ENCODE measurements around the gene KIF16B.

KIF16B gene

DNA sequence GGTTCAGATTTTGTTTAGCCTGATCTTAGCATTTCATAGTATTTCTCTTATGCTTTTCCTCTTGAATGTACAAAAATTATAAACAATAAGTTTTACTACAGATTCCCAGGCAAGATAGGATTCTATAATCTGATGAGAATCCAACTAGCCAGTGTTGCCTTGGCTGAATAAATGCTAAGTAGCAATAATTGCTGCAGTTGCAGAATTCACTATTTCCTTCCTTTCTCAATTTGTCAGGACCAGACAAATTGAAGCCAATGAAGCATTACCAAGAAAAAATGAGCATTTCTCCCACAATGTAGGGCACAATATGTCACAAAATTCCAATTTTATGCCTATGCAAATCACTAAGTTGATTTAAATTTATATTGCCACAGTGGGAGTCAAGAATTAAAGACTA lies 260.2 kb downstream of the KIF16B start:
- H3K27ac ChIP-seq: no peak overlapping the region
- TF ChIP-seq, protein P1, sequence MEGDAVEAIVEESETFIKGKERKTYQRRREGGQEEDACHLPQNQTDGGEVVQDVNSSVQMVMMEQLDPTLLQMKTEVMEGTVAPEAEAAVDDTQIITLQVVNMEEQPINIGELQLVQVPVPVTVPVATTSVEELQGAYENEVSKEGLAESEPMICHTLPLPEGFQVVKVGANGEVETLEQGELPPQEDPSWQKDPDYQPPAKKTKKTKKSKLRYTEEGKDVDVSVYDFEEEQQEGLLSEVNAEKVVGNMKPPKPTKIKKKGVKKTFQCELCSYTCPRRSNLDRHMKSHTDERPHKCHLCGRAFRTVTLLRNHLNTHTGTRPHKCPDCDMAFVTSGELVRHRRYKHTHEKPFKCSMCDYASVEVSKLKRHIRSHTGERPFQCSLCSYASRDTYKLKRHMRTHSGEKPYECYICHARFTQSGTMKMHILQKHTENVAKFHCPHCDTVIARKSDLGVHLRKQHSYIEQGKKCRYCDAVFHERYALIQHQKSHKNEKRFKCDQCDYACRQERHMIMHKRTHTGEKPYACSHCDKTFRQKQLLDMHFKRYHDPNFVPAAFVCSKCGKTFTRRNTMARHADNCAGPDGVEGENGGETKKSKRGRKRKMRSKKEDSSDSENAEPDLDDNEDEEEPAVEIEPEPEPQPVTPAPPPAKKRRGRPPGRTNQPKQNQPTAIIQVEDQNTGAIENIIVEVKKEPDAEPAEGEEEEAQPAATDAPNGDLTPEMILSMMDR (IDR thresholded peaks at IDR 0.05): no peak
- no peak overlapping the region for H3K4me3 ChIP-seq
- no peak for DNase-seq (ENCODE audit: low spot score)

DNA sequence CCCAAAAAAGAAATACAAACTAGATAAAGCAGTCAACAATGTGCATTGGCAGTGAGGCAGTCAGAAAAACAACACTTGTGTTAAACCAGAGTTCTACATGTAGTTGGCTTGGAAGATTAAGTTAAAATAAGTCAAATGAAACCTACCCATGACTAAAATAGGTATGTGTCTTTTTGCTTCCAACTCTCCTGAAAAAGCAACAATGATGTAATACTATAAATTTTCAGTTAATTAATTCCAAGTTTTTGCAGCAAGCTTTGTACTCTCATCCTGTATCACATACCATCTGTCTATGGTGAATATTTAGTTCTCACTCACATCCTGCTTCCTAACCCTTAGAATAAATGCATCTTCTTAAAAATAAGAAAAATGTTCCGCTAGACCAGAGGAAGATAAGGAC lies 261.5 kb downstream of the KIF16B start:
- Histone ChIP-seq H3K27ac (no peak overlapping the region), H3K4me3 (no peak overlapping the region)
- DNase-seq (ENCODE audit: low spot score): no peak
- TF ChIP-seq, protein P1 (IDR thresholded peaks at IDR 0.05): no peak

DNA sequence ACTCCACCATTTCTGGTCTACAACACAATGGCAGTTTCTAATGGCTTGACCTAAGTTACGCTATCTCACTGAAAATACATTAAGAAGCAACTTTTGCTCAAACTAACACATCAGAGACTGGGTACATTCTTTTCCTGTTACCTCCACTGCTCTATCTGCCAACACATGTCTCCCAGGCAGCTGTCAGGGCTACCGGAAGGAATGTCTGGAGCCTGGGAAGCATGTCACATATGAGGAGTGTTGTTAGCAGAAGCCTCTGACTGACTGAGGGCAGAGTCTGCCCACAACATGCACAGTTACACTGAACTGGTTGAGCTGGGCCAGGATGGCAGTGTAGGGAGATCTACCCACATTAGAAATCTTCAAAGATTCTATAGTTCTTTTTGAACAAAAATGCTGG lies 264.5 kb downstream of the KIF16B start:
- TF ChIP-seq, protein P1 (IDR thresholded peaks at IDR 0.05): no peak
- no peak for DNase-seq (ENCODE audit: low spot score)
- H3K4me3 ChIP-seq: no peak overlapping the region

DNA sequence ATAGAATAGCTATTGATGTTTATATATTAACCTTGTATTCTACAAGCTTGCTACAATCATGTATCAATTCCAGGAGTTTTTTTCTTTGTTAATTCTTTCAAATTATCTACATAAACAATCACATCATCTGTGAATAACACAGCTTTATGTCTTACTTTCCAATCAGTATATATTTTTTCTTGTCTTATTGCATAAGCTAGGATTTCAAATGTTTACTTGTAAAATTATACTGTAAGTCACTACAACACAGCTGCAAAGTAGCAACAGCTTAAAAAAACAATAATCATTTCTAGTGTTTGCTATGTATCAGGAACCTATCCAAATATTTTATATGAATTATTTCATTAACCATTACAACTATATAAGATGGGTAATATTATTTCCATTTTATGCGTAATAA lies 270.4 kb downstream of the KIF16B start:
- TF ChIP-seq, protein P1 (IDR thresholded peaks at IDR 0.05): no peak
- Histone ChIP-seq H3K27ac (no peak overlapping the region), H3K4me3 (no peak overlapping the region)
- DNase-seq (ENCODE audit: low spot score): no peak

More for the DNA sequence above, 264.5 kb downstream of the KIF16B start:
- H3K27ac ChIP-seq: no peak overlapping the region

DNA sequence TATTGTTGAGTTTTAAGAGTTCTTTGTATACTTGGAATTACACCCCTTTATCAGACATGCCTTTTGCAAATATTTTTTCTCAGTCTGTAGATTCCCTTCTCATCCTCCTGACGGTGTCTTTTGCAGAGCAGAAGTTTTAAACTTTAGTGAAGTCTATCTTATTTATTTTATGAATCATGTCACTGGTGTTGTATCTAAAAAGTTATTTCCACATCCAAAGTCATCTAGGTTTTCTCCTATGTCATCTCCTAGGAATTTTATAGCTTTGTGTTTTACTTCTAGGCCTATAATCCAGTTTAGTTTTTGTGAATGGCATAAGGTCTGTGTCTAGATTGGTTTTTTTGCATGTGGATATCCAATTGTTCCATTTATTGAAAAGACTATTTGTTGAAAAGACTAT lies 271.3 kb downstream of the KIF16B start:
- no peak for DNase-seq (ENCODE audit: low spot score)
- TF ChIP-seq, protein P1 (IDR thresholded peaks at IDR 0.05): no peak
- no peak overlapping the region for H3K4me3 ChIP-seq
- no peak overlapping the region for H3K27ac ChIP-seq

DNA sequence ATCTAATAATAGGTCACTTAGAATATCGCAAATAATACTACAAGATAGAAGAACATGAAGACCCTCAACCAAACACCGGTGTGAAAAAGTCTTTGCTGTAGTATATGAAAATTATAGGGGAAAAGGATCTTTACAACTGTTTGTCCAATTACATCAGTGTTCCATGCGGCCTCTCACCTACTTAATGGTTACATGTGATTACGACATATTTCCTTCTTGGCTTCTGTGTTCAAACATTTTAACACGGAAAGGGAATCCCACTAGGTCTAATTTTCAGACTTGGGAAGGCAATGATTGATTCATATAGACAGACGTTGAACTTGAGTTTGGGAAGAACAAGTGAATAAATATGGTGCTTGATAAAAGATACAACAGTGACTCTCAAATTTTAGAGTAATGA lies 273.4 kb downstream of the KIF16B start:
- no peak for DNase-seq (ENCODE audit: low spot score)
- TF ChIP-seq, protein P1 (IDR thresholded peaks at IDR 0.05): no peak
- no peak overlapping the region for H3K27ac ChIP-seq
- no peak overlapping the region for H3K4me3 ChIP-seq

DNA sequence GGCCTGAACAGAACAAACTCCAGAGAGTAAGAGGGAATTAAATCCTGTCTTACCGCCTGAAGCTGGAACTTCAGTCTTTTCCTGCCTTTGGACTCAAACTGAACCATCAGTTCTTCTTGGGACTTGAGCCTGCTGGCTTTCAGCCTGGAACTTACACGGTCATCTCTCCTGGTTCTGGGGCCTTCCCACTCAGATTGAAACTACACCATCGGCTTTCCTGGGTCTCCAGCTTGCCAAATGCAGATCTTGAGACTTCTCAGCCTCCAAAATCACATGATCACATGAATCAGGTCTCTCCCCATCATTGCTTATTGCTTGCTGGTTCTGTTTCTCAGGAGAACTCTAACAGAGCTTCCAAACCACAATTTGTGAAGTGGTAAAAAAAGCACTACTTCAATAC lies 276.3 kb downstream of the KIF16B start:
- Histone ChIP-seq H3K4me3 (no peak overlapping the region), H3K27ac (no peak overlapping the region)
- no peak for DNase-seq (ENCODE audit: low spot score)
- TF ChIP-seq, protein P1 (IDR thresholded peaks at IDR 0.05): no peak

All from coronary artery (tissue), 2 donors.